Right renal pelvis (tissue), 4 donors: ENCODE data around the gene PAPOLB. TPM values are rescaled to one million over a fixed set of nuclear protein-coding genes. Genes with fewer than 3 reads are reported as not detected.

Source experiments
- polyA plus RNA-seq, 4 donors: library from polyadenylated mRNA; unstranded; fragments of 120-200 nt; gene quantifications; one replicate each; pipeline ENCODE4 v1.2.1, GENCODE V29; 2013; ENCODE audit not compliant: insufficient read length in 4 of 4

PAPOLB gene
- polyA plus RNA-seq, 4 donors: 0.06 to 0.16 (median 0.11) TPM

Other genes starting within 250 kb of the PAPOLB start
- gene FOXK1, start 179.7 kb downstream of the PAPOLB start, polyA plus RNA-seq: 10 to 100 TPM; 12.7 to 16.1 (median 13.9) TPM
- 10 to 100 TPM; 20.5 to 28.0 (median 21.6) TPM for gene AP5Z1, start 86.4 kb downstream of the PAPOLB start, polyA plus RNA-seq
- gene RADIL, start 21.7 kb upstream of the PAPOLB start, polyA plus RNA-seq: 1 to 10 TPM; 1.3 to 2.9 (median 2.3) TPM
- under 1 TPM in 3 of 4 donors, not detected in 1; 0.10 to 0.42 (median 0.11) TPM for gene MMD2, start 97.2 kb upstream of the PAPOLB start, polyA plus RNA-seq
- 10 to 100 TPM; 21.3 to 25.8 (median 23.2) TPM for gene RBAK, start 183.8 kb upstream of the PAPOLB start, polyA plus RNA-seq